ENCODE results near the gene LAMA4.
"Not testable (repeated sequence)": the region's sequence is repeated elsewhere in the genome, so short reads cannot be mapped to it uniquely, and the experiment has no call there.

The LAMA4 gene

DNA sequence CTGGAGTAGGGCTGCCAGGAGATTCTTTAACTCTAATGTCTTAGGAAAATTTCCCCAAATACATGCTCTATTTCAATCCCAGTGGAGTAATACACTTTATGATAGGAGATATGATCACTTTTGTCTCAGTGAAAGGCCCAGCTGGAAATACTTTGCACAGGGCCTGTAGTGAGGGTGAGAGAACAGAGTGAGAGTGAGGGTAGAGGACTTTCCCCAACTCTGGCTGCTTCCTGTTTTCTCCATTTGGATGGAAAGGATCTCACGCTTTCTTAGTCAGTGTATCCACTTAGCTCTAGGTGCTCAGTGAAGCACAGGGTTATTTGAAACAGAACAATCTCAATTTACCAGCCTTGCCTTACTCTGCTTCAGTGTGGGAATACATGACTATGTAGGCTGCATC is 130.4 kb downstream of the LAMA4 start:
- no peak for DNase-seq

DNA sequence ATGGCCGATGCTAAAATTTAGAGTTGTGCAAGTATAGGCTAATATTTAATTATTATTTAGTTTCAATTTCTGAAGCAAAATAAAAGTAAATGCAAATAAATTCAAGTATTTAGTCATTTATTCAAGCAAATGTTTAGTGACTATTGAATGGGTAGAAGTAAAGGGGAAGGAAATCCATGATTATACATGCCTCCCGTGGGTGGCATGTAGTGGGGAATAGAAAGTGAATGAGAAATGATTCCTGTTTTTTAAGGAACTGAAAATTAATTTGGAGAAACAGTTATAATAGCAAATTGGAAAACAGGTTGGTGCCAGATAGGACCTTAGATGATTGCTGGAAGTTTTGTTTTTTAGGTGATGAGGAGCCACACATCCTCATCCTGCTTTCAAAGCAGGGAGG is 131.6 kb downstream of the LAMA4 start:
- DNase-seq = no peak

DNA sequence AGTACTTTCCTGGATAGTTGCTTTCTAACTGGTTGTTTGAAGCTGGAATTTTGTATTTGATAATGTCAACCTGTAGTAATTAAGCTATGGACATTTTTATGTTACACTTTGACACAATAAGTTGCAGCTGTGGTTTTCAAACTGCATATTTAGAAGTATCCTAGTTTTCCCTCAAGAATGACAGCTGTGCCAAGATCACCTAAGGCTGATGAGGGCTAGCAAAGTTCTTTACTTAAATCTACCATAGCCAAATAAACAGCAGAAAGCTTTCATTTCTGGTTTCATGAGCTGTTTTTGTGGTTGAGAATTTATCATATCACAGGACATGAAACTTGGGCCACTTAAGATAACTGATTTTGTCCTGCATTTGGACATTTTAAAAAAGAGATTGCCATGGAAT is 136.3 kb downstream of the LAMA4 start:
- DNase-seq = no peak

DNA sequence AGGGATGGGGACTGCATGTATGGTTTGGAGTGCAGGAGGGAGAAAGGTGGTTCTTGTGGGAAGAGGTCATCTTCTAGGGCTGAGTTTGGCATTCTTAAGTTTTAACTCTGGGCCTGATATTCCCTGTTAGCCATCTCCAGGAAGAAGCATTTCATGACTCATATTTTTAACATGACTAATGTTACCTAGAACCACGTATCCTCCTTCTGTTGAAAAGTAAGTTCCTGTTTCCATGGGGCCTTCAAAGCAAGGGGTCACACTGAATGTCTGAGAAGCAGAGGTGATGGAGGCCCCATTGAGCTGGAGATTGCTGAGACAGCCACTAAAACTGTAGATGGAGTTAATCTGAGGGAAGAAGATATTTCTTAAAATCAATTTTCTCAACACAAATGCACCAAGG is 136.8 kb downstream of the LAMA4 start:
- DNase-seq = no peak

DNA sequence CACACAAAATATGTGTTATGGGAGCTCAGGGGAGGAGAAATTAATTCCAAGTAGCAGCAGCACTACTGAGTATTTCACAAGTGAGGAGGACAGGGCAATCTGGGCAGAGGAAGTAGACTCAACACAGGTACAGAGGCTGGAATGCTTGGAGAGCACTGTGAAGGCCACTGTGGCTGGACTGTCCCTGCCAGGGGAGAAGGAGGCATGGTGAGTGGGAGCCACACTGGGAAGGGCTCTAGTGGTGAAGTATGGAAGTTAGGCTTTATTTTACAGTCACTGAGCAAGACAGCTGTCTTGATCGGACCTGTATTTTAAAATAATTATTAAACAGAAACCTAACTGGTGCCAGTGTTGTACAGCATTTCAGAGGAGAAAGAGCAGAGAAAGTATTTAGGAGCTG is 138.1 kb downstream of the LAMA4 start:
- DNase-seq = no peak

DNA sequence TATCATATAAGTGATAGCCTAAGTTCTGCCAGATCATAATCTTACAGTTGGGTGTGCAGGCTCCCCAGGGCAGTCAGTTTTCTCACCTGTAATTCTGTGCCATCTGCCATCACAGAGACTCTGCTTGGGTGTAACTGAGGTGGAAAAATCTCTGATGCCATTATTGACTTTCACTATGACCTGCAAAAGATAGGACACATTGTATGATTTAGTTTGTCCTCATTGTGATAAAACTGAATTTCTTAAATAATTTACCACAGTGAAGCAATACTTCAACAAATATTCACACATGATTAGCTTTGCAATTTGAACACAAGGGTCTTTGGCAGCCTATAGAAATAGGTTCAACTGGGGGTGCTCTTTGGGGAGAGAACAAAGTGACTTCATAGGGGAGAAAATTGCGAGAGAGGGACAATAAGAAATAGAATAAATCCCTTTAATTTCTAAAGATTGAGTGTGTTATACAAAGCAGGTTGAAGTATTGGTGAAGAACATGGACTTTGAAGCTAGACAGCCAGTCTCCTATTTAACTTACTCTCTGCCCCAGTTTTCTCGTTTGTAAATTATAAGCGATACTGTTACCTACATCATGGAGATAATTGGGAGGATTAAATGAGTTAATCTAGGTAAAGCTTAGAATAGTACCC is 139.7 kb downstream of the LAMA4 start:
- DNase-seq = no peak

DNA sequence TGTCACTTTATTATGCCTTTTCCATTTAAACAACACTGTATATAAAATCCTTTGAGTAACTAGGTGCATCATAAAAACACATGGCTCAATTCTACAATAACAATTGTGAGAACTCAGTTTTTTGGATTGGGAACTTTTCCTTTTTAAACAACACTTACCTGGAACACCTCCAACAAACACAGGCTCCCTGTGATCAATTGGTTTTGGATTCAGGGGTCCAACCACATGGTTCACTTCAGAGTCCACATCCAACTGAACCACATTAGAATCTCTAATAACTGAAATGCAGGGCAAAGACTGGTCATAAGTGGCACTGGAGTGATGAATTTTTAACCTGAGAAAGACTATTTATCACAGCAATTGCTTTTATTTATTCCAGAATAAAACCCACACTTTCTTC is 140.4 kb downstream of the LAMA4 start:
- DNase-seq = no peak

DNA sequence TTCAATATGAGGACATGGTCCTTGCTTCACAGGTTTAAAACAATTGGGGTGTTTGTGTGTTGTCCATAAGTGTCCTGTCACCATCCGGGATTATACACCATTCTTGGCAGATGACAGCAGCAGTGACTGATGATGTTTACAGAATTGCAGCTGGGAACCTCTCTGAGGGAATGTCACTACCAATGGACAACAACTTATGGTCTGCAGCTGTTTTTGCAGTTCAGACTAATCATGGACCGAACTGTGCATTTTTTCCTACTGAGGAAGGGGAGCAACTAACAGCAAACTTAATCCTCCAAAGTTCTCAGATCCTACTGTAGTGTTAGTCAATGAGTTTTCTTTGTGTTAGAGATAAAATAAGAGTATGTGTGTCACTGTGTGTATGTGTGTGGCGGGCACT is 140.9 kb downstream of the LAMA4 start:
- no peak for DNase-seq

DNA sequence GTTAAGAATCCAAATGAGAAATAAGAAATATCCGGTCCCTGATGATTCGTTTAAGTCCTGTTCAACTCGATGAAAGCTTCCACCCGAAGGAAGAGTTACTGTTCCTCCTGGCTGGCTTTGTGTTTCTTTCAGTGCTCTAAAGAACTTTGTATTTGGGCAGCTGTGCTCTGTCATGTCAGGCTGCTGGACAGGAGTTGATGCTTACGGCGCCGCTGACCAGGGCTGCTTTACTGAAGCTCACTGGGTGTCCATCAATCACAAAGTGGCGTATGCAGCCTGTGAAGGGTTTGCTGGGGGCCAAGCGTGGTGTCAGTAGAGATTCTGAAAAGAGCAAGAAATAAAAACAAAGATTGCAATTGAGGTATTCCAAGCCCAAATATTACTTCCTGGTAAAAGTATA is 145.1 kb downstream of the LAMA4 start:
- no peak for DNase-seq

DNA sequence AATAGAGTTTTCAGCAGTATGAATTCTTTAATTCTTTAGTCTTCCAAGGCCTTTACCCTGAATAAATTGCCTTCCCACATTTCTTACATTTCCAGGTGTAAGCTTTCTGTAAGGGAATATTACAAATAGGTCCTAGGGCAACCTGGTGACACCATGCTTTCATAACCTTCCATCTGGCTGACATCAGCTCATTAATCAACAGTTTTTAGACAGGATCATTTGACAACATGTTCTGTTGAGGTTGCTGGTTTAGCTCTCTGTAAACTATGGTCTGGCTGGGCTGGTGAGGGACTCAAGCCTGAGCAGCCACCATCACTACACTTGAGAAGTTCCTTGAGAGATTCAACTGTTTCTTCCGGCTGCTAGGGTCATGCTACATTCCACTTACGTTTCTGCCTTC is 147.8 kb downstream of the LAMA4 start:
- no peak for DNase-seq

DNA sequence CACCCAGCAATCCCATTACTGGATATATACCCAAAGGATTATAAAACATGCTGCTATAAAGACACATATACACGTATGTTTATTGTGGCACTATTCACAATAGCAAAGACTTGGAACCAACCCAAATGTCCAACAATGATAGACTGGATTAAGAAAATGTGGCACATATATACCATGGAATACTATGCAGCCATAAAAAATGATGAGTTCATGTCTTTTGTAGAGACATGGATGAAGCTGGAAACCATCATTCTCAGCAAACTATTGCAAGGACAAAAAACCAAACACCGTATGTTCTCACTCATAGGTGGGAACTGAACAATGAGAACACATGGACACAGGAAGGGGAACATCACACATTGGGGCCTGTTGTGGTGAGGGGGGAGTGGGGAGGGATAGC is 148.3 kb downstream of the LAMA4 start:
- DNase-seq = not testable (repeated sequence)

DNA sequence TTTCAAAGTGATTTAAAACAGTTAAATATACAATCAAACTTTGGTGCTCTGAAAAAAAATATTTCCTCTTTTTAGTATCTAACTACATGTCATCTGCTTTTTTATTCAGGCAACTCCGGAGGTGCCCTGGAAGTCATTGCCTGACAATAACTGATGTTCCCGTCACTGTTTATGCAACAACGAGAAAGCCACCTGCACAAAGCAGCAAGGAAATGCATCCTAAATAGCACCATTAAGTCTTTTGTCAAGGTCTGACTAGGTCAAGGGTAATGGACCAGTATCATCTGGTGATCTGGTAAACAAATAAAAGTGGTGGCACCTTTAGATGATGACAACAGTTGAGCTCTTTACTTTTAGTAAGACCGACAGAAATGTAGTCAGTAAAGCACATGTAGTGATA is 153.8 kb downstream of the LAMA4 start:
- no peak for DNase-seq

DNA sequence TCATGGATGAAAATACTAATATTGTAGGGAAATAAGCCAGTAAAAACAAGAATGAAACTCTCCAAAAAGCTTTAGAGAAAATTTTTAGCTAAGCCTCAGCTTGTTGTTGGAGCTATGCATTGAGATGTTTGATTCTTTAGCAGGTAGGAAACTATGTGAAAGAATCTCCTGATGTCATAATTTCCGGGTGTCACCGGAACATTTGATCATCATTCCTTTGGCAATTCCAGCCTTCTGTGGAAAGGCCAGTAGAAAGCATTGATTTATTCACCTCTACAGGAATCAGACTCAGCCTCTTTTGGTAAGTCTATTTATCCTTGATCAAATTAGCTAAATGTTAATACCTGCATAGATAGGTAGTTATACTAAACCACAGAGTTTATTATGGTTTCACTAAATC is 157.5 kb downstream of the LAMA4 start:
- DNase-seq = no peak

DNA sequence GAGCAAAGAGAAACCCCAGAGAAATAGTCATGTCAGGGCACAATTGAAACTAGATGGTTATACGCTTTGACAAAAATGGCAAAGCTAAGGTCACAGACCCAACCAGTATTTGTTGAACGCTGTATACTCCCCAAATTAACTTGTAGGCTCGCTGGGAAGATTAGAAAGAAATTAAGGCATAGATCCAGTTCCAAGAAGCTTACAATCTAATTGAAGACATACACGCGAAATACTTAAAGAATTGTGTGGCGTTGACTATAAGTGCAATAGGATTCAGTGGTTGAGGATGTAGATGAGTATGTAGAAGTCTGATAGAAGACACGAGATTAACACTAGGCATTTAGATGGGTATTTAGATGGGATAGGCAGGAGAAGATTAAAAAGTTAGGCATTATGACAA is 166.5 kb downstream of the LAMA4 start:
- no peak for DNase-seq

DNA sequence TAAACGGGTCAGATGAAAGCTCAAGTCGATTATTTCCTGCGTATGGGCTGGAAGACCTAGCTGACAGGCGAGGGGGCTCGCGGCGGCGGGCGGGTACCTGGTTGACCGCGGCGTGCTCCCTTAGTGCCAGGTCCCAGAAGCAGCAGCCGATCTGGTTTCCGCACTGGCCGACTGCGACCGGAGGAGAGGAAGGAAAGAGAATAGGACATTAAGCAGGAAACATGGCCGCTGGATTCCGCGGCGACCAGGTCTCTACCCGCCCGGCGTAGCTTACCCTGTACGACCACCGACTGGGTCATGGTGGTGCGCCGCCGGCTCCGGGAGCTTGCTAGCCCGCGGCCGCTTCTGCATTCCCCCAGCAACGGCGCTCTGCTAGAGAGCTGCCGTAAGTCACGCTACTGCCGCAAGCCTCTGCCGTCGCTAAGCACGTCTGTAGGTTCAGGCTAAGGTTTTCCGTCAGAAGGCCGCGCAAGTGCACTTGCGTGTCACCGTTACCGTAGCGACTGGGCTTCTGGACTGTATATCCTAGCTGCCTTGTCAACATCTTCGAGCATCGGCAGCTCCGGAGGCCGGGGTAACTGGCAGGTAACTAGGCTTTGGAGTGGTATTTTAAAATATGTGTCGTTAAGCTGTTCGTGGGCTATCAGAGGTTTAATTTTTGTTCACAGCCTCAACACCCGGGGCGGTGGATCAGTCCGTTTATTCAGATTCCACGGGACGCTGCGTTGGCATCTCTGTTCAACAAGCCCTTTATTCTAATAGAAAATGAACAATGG is 167.0 kb downstream of the LAMA4 start, which contains the start of the genes FAM229B and TUBE1:
Gene FAM229B, plus strand, starts transcription at position 456 of the 776 bp plus-strand sequence. CDS start 11,693 bp downstream, outside the sequence.
Gene TUBE1, minus strand, starts transcription at position 347 of the 776 bp plus-strand sequence. Its CDS starts 48 bp downstream, at position 299.
- DNase-seq = peak; percentile 99

DNA sequence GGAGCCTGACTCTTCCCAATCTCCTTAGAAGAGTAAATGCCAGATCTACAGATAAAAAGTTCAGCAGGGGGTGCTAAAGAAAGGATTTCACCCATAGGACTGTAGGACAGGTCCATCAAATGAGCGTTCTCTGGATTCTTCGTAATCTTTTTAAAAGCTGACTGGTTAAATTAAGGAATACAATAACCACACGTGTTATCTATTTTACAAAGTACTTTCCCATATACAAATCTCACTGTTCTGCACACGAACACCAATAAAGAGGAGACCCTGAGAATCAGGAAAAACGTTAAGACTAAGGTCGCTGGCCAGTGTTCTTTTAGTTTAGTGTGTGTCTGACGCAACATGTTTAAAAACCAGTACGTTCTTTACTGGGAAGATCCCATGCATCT is 167.6 kb downstream of the LAMA4 start:
- DNase-seq = no peak

DNA sequence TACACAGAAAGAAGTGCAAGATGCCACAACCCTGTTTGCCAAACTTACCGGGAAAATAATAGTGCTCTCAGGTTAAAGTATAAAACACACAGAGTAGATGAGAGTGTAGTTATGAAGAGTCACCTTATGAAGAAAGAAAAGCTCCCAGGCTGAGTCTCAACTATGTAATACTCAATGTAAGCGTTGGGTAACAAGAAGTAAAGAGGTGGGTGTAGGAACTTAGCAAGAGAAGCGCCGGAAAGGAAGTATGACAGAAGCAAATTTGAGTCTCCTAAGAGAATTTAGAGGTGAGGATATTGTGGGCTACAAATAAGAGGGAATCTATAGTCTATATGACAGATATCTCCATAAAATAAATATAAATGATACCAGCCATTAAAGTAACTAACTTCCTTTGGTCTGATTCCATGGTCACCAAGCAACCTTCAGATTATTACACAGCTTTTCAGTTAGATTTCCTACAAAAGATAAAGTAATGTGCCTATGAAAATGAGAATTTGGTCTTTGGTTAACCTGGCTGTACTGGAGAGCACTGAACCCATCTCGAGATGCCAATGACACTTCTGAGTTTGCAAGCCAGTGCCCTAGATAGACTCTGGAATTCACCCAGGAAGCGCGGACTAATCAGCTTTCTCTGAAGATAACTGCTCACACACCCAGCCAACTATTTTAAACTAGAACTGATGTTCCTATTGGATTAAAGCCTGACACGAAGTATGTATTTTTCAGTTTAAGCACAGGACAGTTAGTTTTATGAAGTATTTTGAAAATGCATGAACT is 168.9 kb downstream of the LAMA4 start:
- DNase-seq = no peak

DNA sequence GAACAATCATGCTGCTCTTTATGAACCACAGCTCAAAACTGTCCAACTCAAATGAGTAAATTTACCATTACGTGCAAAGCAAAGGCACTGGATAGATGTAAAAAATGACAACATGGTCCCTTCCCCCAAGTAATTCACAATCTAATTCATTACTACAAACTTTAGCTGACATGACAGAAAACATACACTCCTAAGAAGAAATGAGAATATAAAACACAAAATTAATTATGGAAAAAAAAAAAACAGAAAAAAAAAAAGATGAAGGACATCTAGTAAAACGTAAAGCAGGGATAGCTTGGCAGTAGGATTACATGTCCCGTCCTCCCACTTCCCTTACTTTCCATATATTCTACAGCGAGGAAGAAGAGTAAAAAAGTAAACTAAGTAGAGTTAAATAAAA is 172.8 kb downstream of the LAMA4 start:
- no peak for DNase-seq

DNA sequence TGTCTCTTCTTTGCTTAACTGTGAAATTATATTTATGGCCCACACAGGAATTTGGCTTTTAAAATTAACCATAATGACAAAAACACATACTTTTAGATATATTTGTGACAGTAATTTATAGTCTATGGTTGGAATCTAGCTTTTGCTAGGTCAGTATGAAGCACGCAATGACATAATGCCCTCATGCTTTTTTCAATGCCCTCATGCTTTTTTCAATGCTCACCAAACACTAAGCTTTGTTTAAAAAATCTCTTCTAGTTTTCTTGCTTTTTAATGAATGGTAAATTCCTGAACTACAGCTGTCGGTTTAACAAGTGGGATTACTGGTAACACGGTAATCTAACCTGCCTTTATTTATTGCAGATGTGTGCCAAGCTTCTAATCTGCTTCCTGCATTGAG is 187.8 kb downstream of the LAMA4 start:
- no peak for DNase-seq

DNA sequence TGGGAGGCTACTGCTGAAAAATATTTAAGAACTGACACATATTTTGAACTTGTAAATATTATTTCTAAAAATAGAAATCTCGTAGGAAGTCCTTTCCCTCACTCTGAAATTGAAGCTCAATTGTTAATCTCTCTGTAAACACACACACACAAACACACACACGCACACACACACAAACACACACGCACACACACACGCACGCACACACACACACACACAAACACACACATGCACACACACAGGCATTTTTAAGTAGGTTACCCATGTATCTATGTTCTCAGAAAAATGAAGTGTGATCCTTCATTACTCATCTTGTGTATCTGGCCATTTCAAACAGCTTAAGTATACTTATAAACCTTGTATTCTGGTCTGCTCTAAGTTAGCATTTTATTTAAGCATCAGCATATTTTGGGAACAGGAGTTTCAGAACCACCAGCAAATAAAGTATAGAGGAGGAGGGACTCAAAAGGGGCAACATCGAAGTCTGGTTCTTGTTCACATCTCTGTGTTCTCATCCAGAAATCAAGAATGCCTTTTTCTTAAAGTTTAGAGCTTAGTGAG is 188.9 kb downstream of the LAMA4 start:
- DNase-seq = no peak

DNA sequence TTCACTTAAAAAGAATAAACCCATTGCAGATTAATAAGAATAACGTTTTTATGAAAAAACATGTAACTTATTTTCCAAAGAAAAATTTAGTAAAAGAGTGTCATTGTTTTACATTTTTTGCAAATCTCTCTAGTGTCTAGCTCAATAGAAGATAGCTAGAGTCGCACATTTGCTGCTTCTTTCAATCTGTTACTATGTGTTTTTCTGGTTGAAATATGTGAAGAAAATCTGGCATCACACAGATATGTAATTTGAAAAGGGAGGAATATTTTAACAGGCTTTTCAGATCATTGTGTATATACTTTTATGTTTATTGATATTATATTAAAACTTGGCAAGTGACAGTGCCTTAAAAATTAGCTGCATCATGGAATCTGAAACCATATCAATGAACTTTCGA is 191.4 kb downstream of the LAMA4 start:
- DNase-seq = no peak

DNA sequence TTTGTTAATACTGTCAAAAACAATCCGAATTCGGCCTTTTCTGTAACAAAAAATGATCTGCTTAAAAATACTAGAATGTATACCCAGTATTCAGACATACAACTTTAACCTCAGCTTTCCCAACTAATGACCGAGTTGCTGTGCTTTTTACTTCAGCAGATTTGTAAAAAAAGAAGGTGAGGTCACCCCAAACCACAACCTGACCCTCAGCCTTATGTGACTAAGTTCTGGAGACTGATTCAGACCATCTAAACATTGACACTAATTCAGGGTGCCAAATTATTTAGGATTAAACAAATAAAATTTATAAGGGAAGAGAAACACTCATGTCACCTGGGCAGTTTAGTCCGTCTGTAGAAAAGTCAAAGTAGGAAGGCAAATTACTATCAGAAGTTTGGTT is 192.8 kb downstream of the LAMA4 start:
- DNase-seq = no peak
